Mucosa of descending colon (tissue), 3 donors: ENCODE data around the gene SLF2. TPM values are rescaled to one million over a fixed set of nuclear protein-coding genes. Genes with fewer than 3 reads are reported as not detected.

Experiments
- ATAC-seq: fragments of 200-7000 bp; cut with Tn5 transposase; one replicate; pipeline ENCODE4 v1.9.1; 2020; ENCODE audit warnings: mild to moderate bottlenecking, moderate library complexity
- DNase-seq, 3 donors: peaks; one replicate each; pipeline ENCODE4 v3.0.0-alpha.2; 2020
- H3K36me3 ChIP-seq: fragments of 200-600 bp; one replicate; pipeline ENCODE4 v1.8.0; 2021; ENCODE audit warnings: low read depth, mild to moderate bottlenecking
- H3K4me1 ChIP-seq: fragments of 200-600 bp; one replicate; pipeline ENCODE4 v1.8.0; 2021; ENCODE audit warnings: low read depth, mild to moderate bottlenecking
- H3K4me3 ChIP-seq: fragments of 200-600 bp; one replicate; pipeline ENCODE4 v1.8.0; 2021; ENCODE audit warnings: mild to moderate bottlenecking
- H3K9me3 ChIP-seq: fragments of 200-600 bp; one replicate; pipeline ENCODE4 v1.8.0; 2021; ENCODE audit warnings: mild to moderate bottlenecking
- CTCF ChIP-seq: fragments of 200-600 bp; IDR thresholded peaks from one replicate; pipeline ENCODE4 v1.8.0; 2022; ENCODE audit warnings: antibody characterized with exemption, mild to moderate bottlenecking
- intact Hi-C, 2 donors: fragments of 100-400 bp; cut with DNase I in 1 of 2; cut with micrococcal nuclease in 1 of 2; formaldehyde crosslinking; loops; one replicate each; pipeline versions ENCODE4 v1.11.0 to v1.11.1; 2022; cut with DNase I, micrococcal nuclease
- total RNA-seq, 3 donors: library from RNA; stranded (reverse); fragmentation: NEBNext Ultra II Directional in 2 of 3; extraction: Animal tissue kit (Norgen Biotek cat#: 25700) in 2 of 3; gene quantifications; one replicate each; pipeline versions ENCODE4 v1.2.1 to v1.2.4, GENCODE V29; 2021 to 2023
- donor health status: DM: no; HTN: no; CAD: no; lungs with moderate emphysema.
- donor health status: DM: no; HTN: no; CAD: no.
- donor health status: DM: no; HTN: yes; CAD: no.

SLF2 gene
- total RNA-seq, 3 donors from 2014 or later, result 23.0 to 31.1 (median 27.5) TPM

- H3K4me3 ChIP-seq, result no peak overlapping the region
- H3K36me3 ChIP-seq, result no peaks in the 10 kb centered on the region
- ATAC-seq (peak; percentile 89), DNase-seq (peak in 2 of 3 donors; percentile 62 to 82)
- no peaks in the 10 kb centered on the region for H3K9me3 ChIP-seq
- intact Hi-C loops, result no loop called here
- no peak for TF ChIP-seq CTCF
- peaks cover 5% of the 10 kb centered on the region for H3K4me1 ChIP-seq
Observed at GRCh38 chr10:100894033-100894432, 18.7 kb upstream of the SLF2 start.

DNA sequence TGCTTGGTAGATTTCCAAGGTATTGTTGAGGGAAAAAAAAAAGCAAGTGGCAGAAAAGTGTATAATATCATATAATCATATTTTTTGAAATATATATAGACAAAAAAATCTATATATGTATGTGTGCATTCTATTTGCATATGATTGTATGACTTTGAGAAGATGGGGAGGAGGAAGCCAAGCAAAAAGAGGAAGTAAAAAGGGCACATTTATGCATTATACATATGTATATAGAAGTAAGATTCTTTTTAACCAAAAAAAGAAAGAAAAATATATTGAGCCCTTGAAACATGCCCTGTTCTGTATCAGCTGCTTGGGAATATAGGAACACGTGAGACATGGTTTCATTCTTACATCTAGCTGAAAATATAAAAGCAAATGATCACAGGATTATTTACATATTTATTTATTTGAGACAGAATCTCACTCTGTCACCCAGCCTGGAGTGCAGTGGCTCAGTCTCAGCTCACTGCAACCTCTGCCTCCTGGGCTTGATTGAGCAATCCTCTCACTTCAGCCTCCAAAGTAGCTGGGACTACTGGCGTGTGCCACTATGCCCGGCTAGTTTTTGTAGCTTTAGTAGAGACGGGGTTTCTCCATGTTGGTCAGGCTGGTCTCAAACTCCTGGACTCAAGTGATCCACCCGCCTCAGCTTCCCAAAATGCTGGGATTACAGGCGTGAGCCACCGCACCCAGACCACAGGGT is 18.0 kb upstream of the SLF2 start:
- Histone ChIP-seq H3K36me3 (no peaks in the 10 kb centered on the region), H3K4me1 (peaks cover 5% of the 10 kb centered on the region), H3K4me3 (no peak overlapping the region), H3K9me3 (no peaks in the 10 kb centered on the region)
- peak; percentile 58 for ATAC-seq
- intact Hi-C loops, result no loop called here
- DNase-seq, result peak in 2 of 3 donors; percentile 35 to 43
- TF ChIP-seq CTCF, result no peak

GRCh38 chr10:100895346-100895745 is 17.4 kb upstream of the SLF2 start:
- intact Hi-C loops, result no loop called here
- Histone ChIP-seq H3K9me3 (no peaks in the 10 kb centered on the region), H3K36me3 (no peaks in the 10 kb centered on the region), H3K4me1 (peaks cover 5% of the 10 kb centered on the region), H3K4me3 (no peak overlapping the region)
- no peak for TF ChIP-seq CTCF
- peak; percentile 85 for ATAC-seq
- DNase-seq, result peak in 2 of 3 donors; percentile 58 to 69

DNA sequence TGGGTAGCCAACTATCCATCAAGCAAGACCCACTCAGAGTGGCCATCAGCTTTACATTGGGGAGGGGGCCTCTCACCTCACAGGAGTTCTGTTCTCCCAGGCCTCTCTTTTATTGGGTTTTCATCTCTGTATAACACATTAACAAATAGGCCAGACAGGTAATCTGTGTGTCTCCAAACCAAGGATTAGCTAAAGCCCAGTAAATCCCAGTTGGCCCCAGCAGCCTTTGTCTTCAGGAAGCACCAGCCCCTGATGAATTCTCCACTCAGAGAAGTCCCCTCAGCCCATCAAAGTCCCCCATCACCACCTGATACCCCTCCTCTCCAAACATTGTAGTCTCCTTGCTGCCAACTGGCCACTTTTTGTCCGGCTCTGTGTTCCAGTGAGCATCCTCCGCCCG is 16.9 kb upstream of the SLF2 start:
- DNase-seq (no peak), ATAC-seq (peak; percentile 1)
- Histone ChIP-seq H3K9me3 (no peaks in the 10 kb centered on the region), H3K4me1 (peaks cover 5% of the 10 kb centered on the region), H3K36me3 (no peaks in the 10 kb centered on the region), H3K4me3 (no peak overlapping the region)
- TF ChIP-seq CTCF, result no peak
- intact Hi-C loops, result no loop called here

DNA sequence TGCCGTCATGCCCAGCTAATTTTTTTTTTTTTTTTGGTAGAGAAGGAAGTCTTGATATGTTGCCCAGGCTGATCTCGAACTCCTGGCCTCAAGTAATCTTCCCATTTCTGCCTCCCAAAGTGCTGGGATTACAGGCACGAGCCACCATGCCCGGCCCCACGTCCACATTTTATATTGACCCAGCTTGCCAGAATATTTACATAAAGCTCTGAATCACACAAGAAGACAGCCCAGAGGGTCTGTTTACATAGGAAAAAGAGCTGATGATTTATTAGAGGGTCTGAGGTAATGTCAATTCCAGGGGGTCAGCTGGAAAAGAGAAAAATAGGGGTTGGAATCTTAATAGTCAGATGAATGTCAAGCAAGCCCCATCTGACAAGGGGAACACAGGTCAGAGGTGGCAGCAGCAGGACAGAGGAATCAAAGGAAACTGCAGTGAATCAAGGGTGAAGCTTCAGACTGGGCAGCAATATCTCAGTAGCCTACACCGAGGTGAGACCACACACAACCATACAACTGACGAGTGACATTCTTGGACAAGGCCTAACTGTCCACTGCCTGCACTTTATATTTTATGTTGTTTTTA is 15.8 kb upstream of the SLF2 start:
- Histone ChIP-seq H3K9me3 (no peaks in the 10 kb centered on the region), H3K4me3 (no peak overlapping the region), H3K36me3 (no peaks in the 10 kb centered on the region), H3K4me1 (peaks cover 5% of the 10 kb centered on the region)
- ATAC-seq (no peak), DNase-seq (no peak)
- intact Hi-C loops, result no loop called here
- no peak for TF ChIP-seq CTCF
